Measurements from ENCODE around the gene HAGH. TPM values are rescaled to one million over a fixed set of nuclear protein-coding genes. Genes with fewer than 3 reads are reported as not detected.

HAGH gene
- total RNA-seq, 1 donor from 2014 or later: 172 TPM

GRCh38 chr16:1858189-1858865, 31.7 kb upstream of the HAGH start:
- no peak overlapping the region for H3K4me3 ChIP-seq
- no peaks in the 10 kb centered on the region for H3K9me3 ChIP-seq (replicated peaks)
- H3K4me1 ChIP-seq: no peaks in the 10 kb centered on the region
- no peak for TF ChIP-seq CTCF (IDR thresholded peaks at IDR 0.05; ENCODE audit: borderline replicate concordance)
- no peaks in the 10 kb centered on the region for H3K36me3 ChIP-seq
- peaks cover 60% of the 10 kb centered on the region for H3K27me3 ChIP-seq (ENCODE audit: low read depth)
- no peak overlapping the region for H3K27ac ChIP-seq (replicated peaks)
- DNase-seq: no peak
- intact Hi-C loops (cut with micrococcal nuclease): no loop called here

GRCh38 chr16:1857433-1858097, 30.9 kb upstream of the HAGH start:
- H3K36me3 ChIP-seq: no peaks in the 10 kb centered on the region
- no peak overlapping the region for H3K4me3 ChIP-seq
- intact Hi-C loops (cut with micrococcal nuclease): no loop called here
- H3K27ac ChIP-seq (replicated peaks): no peak overlapping the region
- H3K9me3 ChIP-seq (replicated peaks): no peaks in the 10 kb centered on the region
- TF ChIP-seq CTCF (IDR thresholded peaks at IDR 0.05; ENCODE audit: borderline replicate concordance): no peak
- no peaks in the 10 kb centered on the region for H3K4me1 ChIP-seq
- no peak for DNase-seq
- peaks cover 54% of the 10 kb centered on the region for H3K27me3 ChIP-seq (ENCODE audit: low read depth)

GRCh38 chr16:1851793-1852192, 25.2 kb upstream of the HAGH start:
- H3K36me3 ChIP-seq: no peaks in the 10 kb centered on the region
- H3K9me3 ChIP-seq (replicated peaks): no peaks in the 10 kb centered on the region
- no peak for DNase-seq
- H3K4me1 ChIP-seq: no peaks in the 10 kb centered on the region
- intact Hi-C loops (cut with micrococcal nuclease): no loop called here
- TF ChIP-seq CTCF (IDR thresholded peaks at IDR 0.05; ENCODE audit: borderline replicate concordance): no peak
- no peak overlapping the region for H3K27ac ChIP-seq (replicated peaks)
- H3K4me3 ChIP-seq: no peak overlapping the region
- peaks cover 17% of the 10 kb centered on the region for H3K27me3 ChIP-seq (ENCODE audit: low read depth)

- intact Hi-C loops (cut with micrococcal nuclease): no loop called here
- TF ChIP-seq CTCF (IDR thresholded peaks at IDR 0.05; ENCODE audit: borderline replicate concordance): no peak
These were observed 24.4 kb upstream of the HAGH start for GRCh38 chr16:1850981-1851380.

GRCh38 chr16:1846416-1846815, 19.8 kb upstream of the HAGH start:
- no peak overlapping the region for H3K27ac ChIP-seq (replicated peaks)
- H3K4me3 ChIP-seq: no peak overlapping the region
- H3K9me3 ChIP-seq (replicated peaks): no peaks in the 10 kb centered on the region
- H3K36me3 ChIP-seq: no peaks in the 10 kb centered on the region
- TF ChIP-seq CTCF (IDR thresholded peaks at IDR 0.05; ENCODE audit: borderline replicate concordance): no peak
- no peaks in the 10 kb centered on the region for H3K4me1 ChIP-seq
- DNase-seq: no peak
- peaks cover 4% of the 10 kb centered on the region for H3K27me3 ChIP-seq (ENCODE audit: low read depth)
- intact Hi-C loops (cut with micrococcal nuclease): no loop called here

More at GRCh38 chr16:1850981-1851380, 24.4 kb upstream of the HAGH start:
- Histone ChIP-seq H3K27ac (replicated peaks) (no peak overlapping the region), H3K27me3 (ENCODE audit: low read depth) (peaks cover 16% of the 10 kb centered on the region), H3K4me1 (no peaks in the 10 kb centered on the region), H3K36me3 (no peaks in the 10 kb centered on the region), H3K4me3 (no peak overlapping the region), H3K9me3 (replicated peaks) (no peaks in the 10 kb centered on the region)
- DNase-seq: no peak
